ENCODE data around the gene GAS1.

The GAS1 gene

GRCh38 chr9:86901511-86901910 is 45.8 kb downstream of the GAS1 start:
- no peak overlapping the region for H3K4me3 ChIP-seq (ENCODE audit: low read length)
- DNase-seq (ENCODE audit: low read depth), result no peak
- TF ChIP-seq CTCF (IDR thresholded peaks at IDR 0.05; ENCODE audit: insufficient read depth, low read depth, low read length, missing control alignments), result no peak

Data from epithelial cell of esophagus (primary cell).